Panc1 (cell line): ENCODE measurements around the gene GABRA4.

Experiments used
- POLR2AphosphoS5 ChIP-seq: IDR thresholded peaks from 2 replicates; pipeline ENCODE4 v1.6.1; 2012; ENCODE audit warnings: mild to moderate bottlenecking, low read depth, low read length, moderate library complexity
- SIN3A ChIP-seq: IDR thresholded peaks from 2 replicates; pipeline ENCODE4 v1.6.1; 2012; ENCODE audit warnings: low read depth, mild to moderate bottlenecking, low read length, moderate library complexity, borderline replicate concordance; ENCODE audit not compliant: insufficient read depth
- TCF7L2 ChIP-seq: IDR thresholded peaks from 2 replicates; pipeline ENCODE4 v1.6.1; 2011; ENCODE audit warnings: mild to moderate bottlenecking, low read depth, low read length, inconsistent platforms
- TF ChIP-seq, protein P1 (sequence below): fragments of 450-650 bp; IDR thresholded peaks from 2 replicates; pipeline ENCODE4 v1.5.1; 2017; ENCODE audit warnings: mild to moderate bottlenecking
- TF ChIP-seq, protein P2 (sequence below), 2 experiments: IDR thresholded peaks; 2 replicates each; pipeline ENCODE4 v1.6.1; 2011 to 2012; ENCODE audit warnings: low read depth in 2 of 2, control low read depth in 1 of 2, low read length in 1 of 2, mild to moderate bottlenecking in 1 of 2, moderate library complexity in 1 of 2; ENCODE audit not compliant: insufficient read depth in 1 of 2

DNA sequence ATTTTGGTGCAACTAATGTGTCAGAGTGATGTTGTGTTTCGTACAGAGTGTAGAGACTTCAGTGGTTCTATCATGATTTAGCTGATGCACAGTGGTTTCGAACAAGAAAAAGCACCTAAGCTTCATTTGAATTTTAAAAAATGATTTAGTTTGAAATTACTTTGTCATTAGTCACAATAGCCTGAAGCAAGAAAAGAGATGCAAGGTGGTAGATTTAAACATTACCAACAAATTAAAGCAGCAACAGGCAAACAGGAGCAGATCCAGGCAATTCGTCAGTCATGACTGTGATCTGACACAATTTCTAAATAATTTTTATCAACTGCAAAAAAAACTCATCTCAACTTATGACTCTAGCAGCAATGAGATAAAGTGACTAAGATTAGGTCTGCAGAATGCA lies 59.7 kb downstream of the GABRA4 start:
- TF ChIP-seq, protein P1, sequence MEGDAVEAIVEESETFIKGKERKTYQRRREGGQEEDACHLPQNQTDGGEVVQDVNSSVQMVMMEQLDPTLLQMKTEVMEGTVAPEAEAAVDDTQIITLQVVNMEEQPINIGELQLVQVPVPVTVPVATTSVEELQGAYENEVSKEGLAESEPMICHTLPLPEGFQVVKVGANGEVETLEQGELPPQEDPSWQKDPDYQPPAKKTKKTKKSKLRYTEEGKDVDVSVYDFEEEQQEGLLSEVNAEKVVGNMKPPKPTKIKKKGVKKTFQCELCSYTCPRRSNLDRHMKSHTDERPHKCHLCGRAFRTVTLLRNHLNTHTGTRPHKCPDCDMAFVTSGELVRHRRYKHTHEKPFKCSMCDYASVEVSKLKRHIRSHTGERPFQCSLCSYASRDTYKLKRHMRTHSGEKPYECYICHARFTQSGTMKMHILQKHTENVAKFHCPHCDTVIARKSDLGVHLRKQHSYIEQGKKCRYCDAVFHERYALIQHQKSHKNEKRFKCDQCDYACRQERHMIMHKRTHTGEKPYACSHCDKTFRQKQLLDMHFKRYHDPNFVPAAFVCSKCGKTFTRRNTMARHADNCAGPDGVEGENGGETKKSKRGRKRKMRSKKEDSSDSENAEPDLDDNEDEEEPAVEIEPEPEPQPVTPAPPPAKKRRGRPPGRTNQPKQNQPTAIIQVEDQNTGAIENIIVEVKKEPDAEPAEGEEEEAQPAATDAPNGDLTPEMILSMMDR, result no peak
- TF ChIP-seq POLR2AphosphoS5, result no peak
- TF ChIP-seq TCF7L2, result no peak
- TF ChIP-seq, protein P2, sequence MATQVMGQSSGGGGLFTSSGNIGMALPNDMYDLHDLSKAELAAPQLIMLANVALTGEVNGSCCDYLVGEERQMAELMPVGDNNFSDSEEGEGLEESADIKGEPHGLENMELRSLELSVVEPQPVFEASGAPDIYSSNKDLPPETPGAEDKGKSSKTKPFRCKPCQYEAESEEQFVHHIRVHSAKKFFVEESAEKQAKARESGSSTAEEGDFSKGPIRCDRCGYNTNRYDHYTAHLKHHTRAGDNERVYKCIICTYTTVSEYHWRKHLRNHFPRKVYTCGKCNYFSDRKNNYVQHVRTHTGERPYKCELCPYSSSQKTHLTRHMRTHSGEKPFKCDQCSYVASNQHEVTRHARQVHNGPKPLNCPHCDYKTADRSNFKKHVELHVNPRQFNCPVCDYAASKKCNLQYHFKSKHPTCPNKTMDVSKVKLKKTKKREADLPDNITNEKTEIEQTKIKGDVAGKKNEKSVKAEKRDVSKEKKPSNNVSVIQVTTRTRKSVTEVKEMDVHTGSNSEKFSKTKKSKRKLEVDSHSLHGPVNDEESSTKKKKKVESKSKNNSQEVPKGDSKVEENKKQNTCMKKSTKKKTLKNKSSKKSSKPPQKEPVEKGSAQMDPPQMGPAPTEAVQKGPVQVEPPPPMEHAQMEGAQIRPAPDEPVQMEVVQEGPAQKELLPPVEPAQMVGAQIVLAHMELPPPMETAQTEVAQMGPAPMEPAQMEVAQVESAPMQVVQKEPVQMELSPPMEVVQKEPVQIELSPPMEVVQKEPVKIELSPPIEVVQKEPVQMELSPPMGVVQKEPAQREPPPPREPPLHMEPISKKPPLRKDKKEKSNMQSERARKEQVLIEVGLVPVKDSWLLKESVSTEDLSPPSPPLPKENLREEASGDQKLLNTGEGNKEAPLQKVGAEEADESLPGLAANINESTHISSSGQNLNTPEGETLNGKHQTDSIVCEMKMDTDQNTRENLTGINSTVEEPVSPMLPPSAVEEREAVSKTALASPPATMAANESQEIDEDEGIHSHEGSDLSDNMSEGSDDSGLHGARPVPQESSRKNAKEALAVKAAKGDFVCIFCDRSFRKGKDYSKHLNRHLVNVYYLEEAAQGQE (IDR thresholded peaks at IDR 0.05; ENCODE audit: insufficient read depth in 1 of 2, low read depth in 2 of 2, low read length in 1 of 2), result no peak
- no peak for TF ChIP-seq SIN3A
